K562 (cell line): ENCODE data around the gene TSPAN14. TPM values are rescaled to one million over a fixed set of nuclear protein-coding genes. Genes with fewer than 3 reads are reported as not detected.

Experiments used
- CHD4 ChIP-seq: fragments of 200-600 bp; sonication (generic); IDR thresholded peaks from 3 replicates; pipeline ENCODE4 v1.6.1; 2012; ENCODE audit warnings: low read depth, mild to moderate bottlenecking, mixed read lengths, low read length, inconsistent platforms; ENCODE audit not compliant: insufficient read depth, insufficient replicate concordance, poor library complexity, severe bottlenecking
- RCOR1 ChIP-seq, 2 experiments: IDR thresholded peaks; 2 replicates each; pipeline ENCODE4 v1.6.1; 2012; ENCODE audit warnings: low read depth in 2 of 2, low read length in 2 of 2, borderline replicate concordance in 1 of 2, improper control_type of control experiment in 1 of 2
- SNRNP70 ChIP-seq: fragments of 200-400 bp; formaldehyde crosslinking; optimal IDR thresholded peaks from 2 replicates; pipeline ENCODE3; 2017; ENCODE audit warnings: low read depth, low read length
- SP2 ChIP-seq: IDR thresholded peaks from 2 replicates; pipeline ENCODE4 v1.6.1; 2011; ENCODE audit warnings: mild to moderate bottlenecking, low read depth, low read length, moderate library complexity; ENCODE audit not compliant: poor library complexity, severe bottlenecking; ENCODE audit errors: extremely low read depth
- polyA plus RNA-seq, 8 experiments: library from polyadenylated mRNA; depleted of rRNA in 4 of 8; stranded (reverse) in 5 of 8; unstranded in 3 of 8; fragments of >200 nt; fragmentation: Nextera tagmentation in 2 of 8; fragmentation: Illumina TruSeq in 1 of 8; extraction: Ambion mirVana in 2 of 8; extraction: Trizol in 1 of 8; gene quantifications; 2 replicates each; pipeline versions ENCODE4 v1.2.1 to v1.2.3, GENCODE V29; 2011 to 2014; ENCODE audit warnings: inconsistent platforms in 1 of 8, missing spikeins in 1 of 8
- total RNA-seq, 7 experiments: library from RNA; depleted of rRNA in 6 of 7; stranded (reverse); fragments of >200 nt in 6 of 7; fragmentation: Illumina TruSeq in 2 of 7; extraction: Trizol in 2 of 7; gene quantifications; 2 replicates each; pipeline versions ENCODE4 v1.2.1 to v1.2.3, GENCODE V29; 2011 to 2021; ENCODE audit warnings: low replicate concordance in 1 of 7
- TF ChIP-seq, protein P1 (sequence below): fragments of 450-650 bp; IDR thresholded peaks from 2 replicates; pipeline ENCODE4 v1.6.1; 2017; ENCODE audit warnings: antibody characterized with exemption, mild to moderate bottlenecking
- TF ChIP-seq, protein P2 (sequence below): fragments of 450-650 bp; IDR thresholded peaks from 2 replicates; pipeline ENCODE4 v1.6.1; 2016; ENCODE audit warnings: mild to moderate bottlenecking, moderate library complexity

The TSPAN14 gene
- total and polyA plus RNA-seq, 9 of the 15 experiments (the other 6 are each of a cell fraction or from before 2014, with no cell fraction given) = 5.8 to 92.9 (median 23.3) TPM

DNA sequence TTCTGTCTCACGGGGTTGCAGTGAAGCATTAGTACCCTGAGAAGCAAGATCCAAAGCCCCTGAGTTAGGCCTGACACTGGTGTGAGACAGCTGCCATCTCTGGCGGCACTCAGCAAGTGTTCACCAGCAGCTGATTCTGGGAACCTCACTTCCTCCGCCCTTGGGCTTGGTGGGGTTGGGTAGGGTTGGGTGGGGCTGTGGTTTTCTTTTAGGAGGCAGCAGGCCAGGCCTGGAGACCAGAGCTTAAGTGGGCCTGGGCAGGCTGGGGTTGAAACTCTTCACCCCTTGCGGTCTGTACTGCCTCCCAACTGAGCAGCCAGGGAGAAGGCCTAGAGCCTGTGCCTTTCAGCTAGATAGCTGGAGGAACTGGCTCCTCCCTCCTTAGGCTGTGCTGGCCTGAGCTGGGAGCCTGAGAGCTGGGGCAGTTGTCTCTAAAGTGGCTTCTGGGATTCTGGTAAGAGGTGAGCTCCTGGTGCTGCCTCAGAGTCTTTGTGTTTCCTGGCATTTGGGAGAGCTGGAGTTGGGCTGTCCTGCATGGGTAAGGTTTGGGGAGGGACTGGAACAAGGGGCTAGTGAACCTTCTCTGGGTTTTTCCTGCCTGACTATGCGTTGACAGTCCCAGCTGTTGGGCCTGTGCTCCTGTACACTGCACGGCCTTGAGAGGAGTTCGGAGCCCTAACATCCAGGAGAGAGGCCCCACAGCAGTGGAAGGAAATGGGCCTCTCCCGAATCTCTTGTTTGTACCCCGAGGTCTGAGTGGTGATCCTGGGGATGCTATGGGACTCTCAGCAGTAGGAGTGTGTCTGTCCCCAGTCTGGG is 5.1 kb downstream of the TSPAN14 start (continued):
- TF ChIP-seq, protein P1, sequence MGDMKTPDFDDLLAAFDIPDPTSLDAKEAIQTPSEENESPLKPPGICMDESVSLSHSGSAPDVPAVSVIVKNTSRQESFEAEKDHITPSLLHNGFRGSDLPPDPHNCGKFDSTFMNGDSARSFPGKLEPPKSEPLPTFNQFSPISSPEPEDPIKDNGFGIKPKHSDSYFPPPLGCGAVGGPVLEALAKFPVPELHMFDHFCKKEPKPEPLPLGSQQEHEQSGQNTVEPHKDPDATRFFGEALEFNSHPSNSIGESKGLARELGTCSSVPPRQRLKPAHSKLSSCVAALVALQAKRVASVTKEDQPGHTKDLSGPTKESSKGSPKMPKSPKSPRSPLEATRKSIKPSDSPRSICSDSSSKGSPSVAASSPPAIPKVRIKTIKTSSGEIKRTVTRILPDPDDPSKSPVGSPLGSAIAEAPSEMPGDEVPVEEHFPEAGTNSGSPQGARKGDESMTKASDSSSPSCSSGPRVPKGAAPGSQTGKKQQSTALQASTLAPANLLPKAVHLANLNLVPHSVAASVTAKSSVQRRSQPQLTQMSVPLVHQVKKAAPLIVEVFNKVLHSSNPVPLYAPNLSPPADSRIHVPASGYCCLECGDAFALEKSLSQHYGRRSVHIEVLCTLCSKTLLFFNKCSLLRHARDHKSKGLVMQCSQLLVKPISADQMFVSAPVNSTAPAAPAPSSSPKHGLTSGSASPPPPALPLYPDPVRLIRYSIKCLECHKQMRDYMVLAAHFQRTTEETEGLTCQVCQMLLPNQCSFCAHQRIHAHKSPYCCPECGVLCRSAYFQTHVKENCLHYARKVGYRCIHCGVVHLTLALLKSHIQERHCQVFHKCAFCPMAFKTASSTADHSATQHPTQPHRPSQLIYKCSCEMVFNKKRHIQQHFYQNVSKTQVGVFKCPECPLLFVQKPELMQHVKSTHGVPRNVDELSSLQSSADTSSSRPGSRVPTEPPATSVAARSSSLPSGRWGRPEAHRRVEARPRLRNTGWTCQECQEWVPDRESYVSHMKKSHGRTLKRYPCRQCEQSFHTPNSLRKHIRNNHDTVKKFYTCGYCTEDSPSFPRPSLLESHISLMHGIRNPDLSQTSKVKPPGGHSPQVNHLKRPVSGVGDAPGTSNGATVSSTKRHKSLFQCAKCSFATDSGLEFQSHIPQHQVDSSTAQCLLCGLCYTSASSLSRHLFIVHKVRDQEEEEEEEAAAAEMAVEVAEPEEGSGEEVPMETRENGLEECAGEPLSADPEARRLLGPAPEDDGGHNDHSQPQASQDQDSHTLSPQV = peak; percentile 62
- TF ChIP-seq SNRNP70 (no peak), SP2 (no peak), RCOR1 (IDR thresholded peaks at IDR 0.05; ENCODE audit: borderline replicate concordance in 1 of 2, low read depth in 2 of 2, low read length in 2 of 2) (peak; percentile 36 to 75; a peak in 2 of 4 replicates), CHD4 (no peak)
- TF ChIP-seq, protein P2, sequence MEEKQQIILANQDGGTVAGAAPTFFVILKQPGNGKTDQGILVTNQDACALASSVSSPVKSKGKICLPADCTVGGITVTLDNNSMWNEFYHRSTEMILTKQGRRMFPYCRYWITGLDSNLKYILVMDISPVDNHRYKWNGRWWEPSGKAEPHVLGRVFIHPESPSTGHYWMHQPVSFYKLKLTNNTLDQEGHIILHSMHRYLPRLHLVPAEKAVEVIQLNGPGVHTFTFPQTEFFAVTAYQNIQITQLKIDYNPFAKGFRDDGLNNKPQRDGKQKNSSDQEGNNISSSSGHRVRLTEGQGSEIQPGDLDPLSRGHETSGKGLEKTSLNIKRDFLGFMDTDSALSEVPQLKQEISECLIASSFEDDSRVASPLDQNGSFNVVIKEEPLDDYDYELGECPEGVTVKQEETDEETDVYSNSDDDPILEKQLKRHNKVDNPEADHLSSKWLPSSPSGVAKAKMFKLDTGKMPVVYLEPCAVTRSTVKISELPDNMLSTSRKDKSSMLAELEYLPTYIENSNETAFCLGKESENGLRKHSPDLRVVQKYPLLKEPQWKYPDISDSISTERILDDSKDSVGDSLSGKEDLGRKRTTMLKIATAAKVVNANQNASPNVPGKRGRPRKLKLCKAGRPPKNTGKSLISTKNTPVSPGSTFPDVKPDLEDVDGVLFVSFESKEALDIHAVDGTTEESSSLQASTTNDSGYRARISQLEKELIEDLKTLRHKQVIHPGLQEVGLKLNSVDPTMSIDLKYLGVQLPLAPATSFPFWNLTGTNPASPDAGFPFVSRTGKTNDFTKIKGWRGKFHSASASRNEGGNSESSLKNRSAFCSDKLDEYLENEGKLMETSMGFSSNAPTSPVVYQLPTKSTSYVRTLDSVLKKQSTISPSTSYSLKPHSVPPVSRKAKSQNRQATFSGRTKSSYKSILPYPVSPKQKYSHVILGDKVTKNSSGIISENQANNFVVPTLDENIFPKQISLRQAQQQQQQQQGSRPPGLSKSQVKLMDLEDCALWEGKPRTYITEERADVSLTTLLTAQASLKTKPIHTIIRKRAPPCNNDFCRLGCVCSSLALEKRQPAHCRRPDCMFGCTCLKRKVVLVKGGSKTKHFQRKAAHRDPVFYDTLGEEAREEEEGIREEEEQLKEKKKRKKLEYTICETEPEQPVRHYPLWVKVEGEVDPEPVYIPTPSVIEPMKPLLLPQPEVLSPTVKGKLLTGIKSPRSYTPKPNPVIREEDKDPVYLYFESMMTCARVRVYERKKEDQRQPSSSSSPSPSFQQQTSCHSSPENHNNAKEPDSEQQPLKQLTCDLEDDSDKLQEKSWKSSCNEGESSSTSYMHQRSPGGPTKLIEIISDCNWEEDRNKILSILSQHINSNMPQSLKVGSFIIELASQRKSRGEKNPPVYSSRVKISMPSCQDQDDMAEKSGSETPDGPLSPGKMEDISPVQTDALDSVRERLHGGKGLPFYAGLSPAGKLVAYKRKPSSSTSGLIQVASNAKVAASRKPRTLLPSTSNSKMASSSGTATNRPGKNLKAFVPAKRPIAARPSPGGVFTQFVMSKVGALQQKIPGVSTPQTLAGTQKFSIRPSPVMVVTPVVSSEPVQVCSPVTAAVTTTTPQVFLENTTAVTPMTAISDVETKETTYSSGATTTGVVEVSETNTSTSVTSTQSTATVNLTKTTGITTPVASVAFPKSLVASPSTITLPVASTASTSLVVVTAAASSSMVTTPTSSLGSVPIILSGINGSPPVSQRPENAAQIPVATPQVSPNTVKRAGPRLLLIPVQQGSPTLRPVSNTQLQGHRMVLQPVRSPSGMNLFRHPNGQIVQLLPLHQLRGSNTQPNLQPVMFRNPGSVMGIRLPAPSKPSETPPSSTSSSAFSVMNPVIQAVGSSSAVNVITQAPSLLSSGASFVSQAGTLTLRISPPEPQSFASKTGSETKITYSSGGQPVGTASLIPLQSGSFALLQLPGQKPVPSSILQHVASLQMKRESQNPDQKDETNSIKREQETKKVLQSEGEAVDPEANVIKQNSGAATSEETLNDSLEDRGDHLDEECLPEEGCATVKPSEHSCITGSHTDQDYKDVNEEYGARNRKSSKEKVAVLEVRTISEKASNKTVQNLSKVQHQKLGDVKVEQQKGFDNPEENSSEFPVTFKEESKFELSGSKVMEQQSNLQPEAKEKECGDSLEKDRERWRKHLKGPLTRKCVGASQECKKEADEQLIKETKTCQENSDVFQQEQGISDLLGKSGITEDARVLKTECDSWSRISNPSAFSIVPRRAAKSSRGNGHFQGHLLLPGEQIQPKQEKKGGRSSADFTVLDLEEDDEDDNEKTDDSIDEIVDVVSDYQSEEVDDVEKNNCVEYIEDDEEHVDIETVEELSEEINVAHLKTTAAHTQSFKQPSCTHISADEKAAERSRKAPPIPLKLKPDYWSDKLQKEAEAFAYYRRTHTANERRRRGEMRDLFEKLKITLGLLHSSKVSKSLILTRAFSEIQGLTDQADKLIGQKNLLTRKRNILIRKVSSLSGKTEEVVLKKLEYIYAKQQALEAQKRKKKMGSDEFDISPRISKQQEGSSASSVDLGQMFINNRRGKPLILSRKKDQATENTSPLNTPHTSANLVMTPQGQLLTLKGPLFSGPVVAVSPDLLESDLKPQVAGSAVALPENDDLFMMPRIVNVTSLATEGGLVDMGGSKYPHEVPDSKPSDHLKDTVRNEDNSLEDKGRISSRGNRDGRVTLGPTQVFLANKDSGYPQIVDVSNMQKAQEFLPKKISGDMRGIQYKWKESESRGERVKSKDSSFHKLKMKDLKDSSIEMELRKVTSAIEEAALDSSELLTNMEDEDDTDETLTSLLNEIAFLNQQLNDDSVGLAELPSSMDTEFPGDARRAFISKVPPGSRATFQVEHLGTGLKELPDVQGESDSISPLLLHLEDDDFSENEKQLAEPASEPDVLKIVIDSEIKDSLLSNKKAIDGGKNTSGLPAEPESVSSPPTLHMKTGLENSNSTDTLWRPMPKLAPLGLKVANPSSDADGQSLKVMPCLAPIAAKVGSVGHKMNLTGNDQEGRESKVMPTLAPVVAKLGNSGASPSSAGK = no peak
